ENCODE results near the gene CAPZB.

- TF ChIP-seq CTCF (IDR thresholded peaks at IDR 0.05) (no peak), POLR2AphosphoS5 (IDR thresholded peaks at IDR 0.05) (no peak), POLR2A (IDR thresholded peaks at IDR 0.05) (no peak), EP300 (IDR thresholded peaks at IDR 0.05) (no peak)
Measured at GRCh38 chr1:19467199-19468187, 17.8 kb downstream of the CAPZB start.

Data from sigmoid colon (tissue), 4 donors.